GM19099 (cell line): Measurements from ENCODE around the gene PCDHGB1.
"Not testable (repeated sequence)": the region's sequence is repeated elsewhere in the genome, so short reads cannot be mapped to it uniquely, and the experiment has no call there.

Experiments
- POLR2A ChIP-seq: IDR thresholded peaks from 3 replicates; pipeline ENCODE4 v1.6.1; 2011; ENCODE audit warnings: low read depth; ENCODE audit not compliant: insufficient read length; ENCODE audit errors: extremely low read depth

The PCDHGB1 gene

DNA sequence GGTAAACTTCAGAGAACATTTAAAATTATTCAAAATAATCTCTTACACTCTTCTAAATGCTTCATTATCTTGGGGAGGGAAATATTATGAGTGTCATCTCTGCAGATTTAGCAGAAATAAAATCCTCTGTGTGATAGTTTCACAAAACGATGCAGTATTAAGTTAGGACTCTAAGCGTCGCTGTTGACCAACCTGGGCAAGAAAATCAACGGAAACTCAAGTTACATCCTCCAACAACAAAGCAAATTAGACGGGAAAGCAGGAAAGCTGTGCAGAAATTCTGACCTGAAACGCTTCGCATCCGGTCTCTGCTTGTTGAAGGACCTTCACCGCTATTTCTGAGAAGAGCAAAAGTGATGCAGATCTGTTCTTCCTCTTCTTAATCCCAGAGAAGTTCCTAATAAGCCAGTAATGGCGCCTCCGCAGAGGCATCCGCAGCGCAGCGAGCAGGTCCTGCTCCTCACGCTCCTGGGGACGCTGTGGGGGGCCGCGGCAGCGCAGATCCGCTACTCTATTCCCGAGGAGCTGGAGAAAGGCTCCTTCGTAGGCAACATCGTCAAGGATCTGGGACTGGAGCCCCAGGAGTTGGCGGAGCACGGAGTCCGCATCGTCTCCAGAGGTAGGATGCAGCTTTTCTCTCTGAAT lies 23.9 kb downstream of the PCDHGB1 start, which contains the start of gene PCDHGA6:
Gene PCDHGA6 (plus strand): TSS at position 219 of the 645 bp plus-strand sequence. CDS start 193 bp downstream, at position 412.
- TF ChIP-seq POLR2A = no peak

DNA sequence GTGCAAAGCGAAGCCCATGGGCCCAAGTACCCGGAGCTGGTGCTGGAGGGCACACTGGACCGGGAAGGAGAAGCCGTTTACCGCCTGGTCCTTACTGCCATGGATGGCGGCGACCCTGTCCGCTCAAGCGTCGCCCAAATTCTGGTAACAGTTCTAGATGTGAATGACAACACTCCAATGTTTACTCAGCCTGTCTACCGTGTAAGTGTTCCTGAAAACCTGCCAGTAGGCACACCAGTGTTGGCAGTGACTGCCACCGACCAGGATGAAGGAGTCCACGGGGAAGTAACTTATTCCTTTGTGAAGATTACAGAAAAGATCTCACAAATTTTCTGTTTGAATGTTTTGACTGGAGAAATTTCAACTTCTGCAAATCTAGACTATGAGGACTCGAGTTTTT lies 24.7 kb downstream of the PCDHGB1 start:
- TF ChIP-seq POLR2A = no peak

DNA sequence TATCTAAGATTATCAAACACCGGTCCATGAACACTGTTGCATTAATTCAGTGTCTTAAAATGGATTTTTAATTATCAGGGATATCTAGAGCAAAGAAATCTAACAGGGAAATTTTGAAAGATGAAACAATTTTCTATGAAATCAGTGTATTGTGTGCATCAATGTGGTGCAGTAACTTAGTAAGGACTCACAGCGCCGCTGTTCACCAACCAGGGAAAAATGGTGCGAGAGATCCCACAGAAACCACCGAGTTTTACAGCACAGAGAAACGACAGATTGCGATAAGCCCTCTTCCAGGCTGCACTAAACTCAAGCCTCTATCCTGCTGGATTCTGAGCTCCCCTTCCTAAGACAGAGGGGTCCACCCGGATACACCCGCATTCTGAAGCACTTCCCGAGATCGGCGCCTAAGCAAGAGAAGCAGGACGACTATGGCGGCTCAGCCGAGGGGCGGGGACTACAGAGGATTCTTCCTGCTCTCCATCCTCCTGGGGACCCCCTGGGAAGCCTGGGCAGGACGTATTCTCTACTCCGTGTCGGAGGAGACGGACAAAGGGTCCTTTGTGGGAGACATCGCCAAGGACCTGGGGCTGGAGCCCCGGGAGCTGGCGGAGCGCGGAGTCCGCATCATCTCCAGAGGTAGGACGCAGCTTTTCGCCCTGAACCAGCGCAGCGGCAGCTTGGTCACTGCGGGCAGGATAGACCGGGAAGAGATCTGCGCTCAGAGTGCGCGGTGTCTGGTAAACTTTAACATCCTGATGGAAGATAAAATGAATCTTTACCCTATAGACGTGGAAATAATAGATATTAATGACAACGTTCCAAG lies 32.8 kb downstream of the PCDHGB1 start, which contains the start of gene PCDHGA7:
Gene PCDHGA7 (plus strand): TSS at position 274 of the 826 bp plus-strand sequence. CDS start 158 bp downstream, at position 432.
- no peak for TF ChIP-seq POLR2A

DNA sequence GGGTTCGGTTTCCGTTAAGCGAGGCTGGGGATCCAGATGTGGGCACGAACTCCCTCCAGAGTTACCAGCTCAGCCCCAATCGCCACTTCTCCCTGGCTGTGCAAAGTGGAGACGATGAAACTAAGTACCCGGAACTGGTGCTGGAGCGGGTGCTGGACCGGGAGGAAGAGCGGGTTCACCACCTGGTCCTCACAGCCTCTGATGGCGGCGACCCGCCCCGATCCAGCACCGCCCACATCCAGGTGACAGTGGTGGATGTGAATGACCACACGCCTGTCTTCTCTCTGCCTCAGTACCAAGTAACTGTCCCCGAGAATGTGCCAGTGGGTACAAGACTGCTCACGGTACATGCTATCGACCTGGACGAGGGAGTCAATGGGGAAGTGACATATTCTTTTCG lies 33.4 kb downstream of the PCDHGB1 start:
- no peak for TF ChIP-seq POLR2A

DNA sequence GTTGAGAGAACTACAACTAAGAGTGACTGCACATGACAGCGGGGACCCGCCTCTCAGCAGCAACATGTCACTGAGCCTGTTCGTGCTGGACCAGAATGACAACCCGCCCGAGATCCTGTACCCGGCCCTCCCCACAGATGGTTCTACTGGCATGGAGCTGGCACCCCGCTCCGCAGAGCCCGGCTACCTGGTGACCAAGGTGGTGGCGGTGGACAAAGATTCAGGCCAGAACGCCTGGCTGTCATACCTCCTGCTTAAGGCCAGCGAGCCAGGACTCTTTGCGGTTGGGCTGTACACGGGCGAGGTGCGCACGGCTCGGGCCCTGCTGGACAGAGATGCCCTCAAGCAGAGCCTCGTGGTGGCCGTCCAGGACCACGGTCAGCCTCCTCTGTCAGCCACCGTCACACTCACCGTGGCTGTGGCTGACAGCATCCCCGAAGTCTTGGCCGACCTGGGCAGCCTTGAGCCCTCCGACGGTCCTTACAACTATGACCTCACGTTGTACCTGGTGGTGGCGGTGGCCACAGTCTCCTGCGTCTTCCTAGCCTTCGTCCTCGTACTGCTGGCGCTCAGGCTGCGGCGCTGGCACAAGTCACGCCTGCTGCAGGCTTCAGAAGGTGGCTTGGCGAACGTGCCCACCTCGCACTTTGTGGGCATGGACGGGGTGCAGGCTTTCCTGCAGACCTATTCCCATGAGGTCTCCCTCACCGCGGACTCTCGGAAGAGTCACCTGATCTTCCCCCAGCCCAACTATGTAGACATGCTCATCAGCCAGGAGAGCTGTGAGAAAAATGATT lies 34.8 kb downstream of the PCDHGB1 start:
- TF ChIP-seq POLR2A = no peak

DNA sequence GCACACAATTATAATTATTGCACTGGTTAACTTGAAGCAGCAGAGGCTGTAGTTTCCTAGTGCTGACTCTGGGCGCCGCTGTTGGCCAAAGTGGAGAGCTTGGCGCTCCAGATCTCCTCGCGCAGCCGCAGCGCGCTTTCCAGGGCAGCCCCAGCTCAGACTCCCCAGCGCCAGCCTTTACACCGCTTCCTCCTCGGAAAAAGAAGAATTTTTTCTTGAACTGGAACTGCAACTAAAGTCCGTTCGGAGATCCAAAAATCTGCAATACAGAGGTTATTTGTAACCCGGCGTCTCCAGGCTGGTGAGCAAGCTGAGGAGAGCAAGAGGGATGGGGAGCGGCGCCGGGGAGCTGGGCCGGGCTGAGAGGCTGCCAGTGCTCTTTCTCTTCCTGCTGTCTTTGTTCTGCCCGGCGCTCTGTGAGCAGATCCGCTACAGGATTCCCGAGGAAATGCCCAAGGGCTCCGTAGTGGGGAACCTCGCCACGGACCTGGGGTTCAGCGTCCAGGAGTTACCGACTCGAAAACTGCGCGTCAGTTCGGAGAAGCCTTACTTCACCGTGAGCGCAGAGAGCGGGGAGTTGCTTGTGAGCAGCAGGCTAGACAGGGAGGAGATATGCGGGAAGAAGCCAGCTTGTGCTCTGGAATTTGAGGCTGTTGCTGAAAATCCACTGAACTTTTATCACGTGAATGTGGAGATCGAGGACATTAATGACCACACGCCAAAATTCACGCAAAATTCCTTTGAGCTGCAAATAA lies 37.8 kb downstream of the PCDHGB1 start, which contains the start of gene PCDHGB4:
Gene PCDHGB4 (plus strand): TSS at position 142 of the 755 bp plus-strand sequence. CDS start 187 bp downstream, at position 329.
- TF ChIP-seq POLR2A = not testable (repeated sequence)

DNA sequence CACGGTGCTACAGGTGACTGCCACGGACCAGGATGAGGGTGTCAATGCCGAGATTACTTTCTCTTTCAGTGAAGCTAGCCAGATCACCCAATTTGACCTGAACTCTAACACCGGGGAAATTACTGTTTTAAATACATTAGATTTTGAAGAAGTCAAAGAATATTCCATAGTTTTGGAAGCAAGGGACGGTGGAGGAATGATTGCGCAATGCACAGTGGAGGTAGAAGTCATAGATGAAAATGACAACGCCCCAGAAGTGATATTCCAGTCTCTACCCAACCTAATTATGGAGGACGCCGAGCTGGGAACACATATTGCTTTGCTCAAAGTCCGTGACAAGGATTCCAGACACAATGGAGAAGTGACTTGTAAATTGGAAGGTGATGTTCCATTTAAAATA lies 38.8 kb downstream of the PCDHGB1 start:
- TF ChIP-seq POLR2A = no peak

DNA sequence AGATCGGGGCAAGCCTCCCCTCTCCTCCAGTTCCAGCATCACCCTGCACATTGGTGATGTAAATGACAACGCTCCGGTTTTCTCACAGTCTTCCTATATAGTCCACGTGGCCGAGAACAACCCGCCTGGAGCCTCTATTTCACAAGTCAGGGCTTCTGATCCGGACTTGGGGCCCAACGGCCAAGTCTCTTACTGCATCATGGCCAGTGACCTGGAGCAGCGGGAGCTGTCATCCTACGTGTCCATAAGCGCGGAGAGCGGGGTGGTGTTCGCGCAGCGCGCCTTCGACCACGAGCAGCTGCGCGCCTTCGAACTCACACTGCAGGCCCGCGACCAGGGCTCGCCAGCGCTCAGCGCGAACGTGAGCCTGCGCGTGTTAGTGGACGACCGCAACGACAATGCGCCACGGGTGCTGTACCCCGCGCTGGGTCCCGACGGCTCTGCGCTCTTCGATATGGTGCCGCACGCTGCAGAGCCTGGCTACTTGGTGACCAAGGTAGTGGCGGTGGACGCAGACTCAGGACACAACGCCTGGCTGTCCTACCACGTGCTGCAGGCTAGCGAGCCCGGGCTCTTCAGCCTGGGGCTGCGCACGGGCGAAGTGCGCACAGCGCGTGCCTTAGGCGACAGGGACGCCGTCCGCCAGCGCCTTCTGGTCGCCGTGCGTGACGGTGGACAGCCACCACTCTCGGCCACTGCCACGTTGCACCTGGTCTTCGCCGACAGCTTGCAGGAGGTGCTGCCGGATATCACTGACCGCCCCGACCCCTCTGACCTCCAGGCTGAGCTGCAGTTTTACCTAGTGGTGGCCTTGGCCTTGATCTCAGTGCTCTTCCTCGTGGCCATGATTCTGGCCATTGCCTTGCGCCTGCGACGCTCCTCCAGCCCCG lies 39.5 kb downstream of the PCDHGB1 start:
- no peak for TF ChIP-seq POLR2A

DNA sequence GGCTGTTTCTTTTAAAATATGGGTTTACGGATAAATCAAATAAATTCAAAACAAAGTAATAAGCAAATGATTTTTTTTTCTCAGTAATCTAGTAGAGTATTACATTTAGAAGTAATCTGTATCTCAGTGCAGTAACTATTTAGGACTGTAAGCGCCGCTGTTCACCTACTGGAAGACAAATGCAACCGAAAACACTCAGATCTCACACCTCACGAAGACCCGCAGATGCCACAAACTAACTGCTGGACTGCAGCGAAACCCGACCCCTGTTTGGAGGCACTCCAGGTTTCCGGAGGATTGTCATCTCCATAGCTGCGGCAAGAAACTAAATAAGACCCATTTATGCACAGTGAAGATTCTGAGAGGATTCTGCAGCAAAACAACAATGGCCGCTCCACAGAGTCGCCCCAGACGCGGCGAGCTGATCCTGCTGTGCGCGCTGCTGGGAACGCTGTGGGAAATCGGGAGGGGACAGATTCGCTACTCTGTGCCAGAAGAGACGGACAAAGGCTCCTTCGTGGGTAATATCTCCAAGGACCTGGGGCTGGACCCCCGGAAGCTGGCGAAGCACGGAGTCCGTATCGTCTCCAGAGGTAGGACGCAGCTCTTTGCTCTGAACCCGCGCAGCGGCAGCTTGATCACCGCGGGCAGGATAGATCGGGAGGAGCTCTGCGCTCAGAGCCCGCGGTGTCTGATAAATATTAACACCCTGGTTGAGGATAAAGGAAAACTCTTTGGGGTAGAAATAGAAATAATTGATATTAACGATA lies 42.7 kb downstream of the PCDHGB1 start, which contains the start of gene PCDHGA8:
Gene PCDHGA8 (plus strand): TSS at position 205 of the 770 bp plus-strand sequence. CDS start 181 bp downstream, at position 386.
- TF ChIP-seq POLR2A = no peak

DNA sequence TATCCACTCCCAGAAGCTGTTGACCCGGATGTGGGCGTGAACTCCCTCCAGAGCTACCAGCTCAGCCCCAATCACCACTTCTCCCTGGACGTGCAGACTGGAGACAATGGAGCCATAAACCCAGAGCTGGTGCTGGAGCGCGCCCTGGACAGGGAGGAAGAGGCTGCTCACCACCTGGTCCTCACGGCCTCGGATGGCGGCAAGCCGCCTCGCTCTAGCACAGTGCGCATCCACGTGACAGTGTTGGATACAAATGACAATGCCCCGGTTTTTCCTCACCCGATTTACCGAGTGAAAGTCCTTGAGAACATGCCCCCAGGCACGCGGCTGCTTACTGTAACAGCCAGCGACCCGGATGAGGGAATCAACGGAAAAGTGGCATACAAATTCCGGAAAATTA lies 43.4 kb downstream of the PCDHGB1 start:
- no peak for TF ChIP-seq POLR2A

DNA sequence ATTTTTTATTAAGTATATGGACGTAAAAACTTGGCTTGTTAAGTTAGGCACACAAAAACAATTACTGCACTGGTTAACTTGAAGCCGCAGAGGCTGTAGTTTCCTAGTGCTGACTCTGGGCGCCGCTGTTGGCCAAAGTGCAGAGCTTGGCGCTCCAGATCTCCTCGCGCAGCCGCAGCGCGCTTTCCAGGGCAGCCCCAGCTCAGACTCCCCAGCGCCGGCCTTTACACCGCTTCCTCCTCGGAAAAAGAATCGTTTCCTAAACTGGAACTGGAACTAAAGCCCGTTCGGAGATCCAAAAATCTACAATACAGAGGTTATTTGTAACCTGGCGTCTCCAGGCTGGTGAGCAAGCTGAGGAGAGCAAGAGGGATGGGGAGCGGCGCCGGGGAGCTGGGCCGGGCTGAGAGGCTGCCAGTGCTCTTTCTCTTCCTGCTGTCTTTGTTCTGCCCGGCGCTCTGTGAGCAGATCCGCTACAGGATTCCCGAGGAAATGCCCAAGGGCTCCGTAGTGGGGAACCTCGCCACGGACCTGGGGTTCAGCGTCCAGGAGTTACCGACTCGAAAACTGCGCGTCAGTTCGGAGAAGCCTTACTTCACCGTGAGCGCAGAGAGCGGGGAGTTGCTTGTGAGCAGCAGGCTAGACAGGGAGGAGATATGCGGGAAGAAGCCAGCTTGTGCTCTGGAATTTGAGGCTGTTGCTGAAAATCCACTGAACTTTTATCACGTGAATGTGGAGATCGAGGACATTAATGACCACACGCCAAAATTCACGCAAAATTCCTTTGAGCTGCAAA lies 48.1 kb downstream of the PCDHGB1 start, which contains the start of gene PCDHGB5:
Gene PCDHGB5 (plus strand): TSS at position 192 of the 796 bp plus-strand sequence. CDS start 181 bp downstream, at position 373.
- TF ChIP-seq POLR2A = not testable (repeated sequence)

DNA sequence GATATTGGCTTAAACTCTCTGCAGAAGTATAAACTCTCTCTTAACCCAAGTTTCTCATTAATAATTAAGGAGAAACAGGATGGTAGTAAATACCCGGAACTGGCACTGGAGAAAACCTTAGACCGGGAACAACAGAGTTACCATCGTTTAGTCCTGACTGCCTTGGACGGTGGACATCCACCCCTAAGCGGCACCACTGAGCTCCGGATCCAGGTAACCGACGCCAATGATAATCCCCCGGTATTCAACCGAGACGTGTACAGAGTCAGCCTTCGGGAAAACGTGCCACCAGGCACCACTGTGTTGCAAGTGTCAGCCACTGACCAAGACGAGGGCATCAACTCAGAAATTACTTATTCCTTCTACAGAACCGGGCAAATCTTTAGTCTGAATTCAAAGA lies 48.7 kb downstream of the PCDHGB1 start:
- TF ChIP-seq POLR2A = no peak
